Stimulated activated CD4-positive, alpha-beta T cell treated with anti-CD3 and anti-CD28 coated beads, Interleukin-12 subunit alpha, Interleukin-12 subunit beta, amount 100 ng/mL, for 4 hours (primary cell): ENCODE results near the gene TUFM.
"Not testable (repeated sequence)": the region's sequence is repeated elsewhere in the genome, so short reads cannot be mapped to it uniquely, and the experiment has no call there.

Experiments used
- DNase-seq: peaks from one replicate; pipeline ENCODE4 v3.0.0-alpha.2; 2020

The TUFM gene

DNA sequence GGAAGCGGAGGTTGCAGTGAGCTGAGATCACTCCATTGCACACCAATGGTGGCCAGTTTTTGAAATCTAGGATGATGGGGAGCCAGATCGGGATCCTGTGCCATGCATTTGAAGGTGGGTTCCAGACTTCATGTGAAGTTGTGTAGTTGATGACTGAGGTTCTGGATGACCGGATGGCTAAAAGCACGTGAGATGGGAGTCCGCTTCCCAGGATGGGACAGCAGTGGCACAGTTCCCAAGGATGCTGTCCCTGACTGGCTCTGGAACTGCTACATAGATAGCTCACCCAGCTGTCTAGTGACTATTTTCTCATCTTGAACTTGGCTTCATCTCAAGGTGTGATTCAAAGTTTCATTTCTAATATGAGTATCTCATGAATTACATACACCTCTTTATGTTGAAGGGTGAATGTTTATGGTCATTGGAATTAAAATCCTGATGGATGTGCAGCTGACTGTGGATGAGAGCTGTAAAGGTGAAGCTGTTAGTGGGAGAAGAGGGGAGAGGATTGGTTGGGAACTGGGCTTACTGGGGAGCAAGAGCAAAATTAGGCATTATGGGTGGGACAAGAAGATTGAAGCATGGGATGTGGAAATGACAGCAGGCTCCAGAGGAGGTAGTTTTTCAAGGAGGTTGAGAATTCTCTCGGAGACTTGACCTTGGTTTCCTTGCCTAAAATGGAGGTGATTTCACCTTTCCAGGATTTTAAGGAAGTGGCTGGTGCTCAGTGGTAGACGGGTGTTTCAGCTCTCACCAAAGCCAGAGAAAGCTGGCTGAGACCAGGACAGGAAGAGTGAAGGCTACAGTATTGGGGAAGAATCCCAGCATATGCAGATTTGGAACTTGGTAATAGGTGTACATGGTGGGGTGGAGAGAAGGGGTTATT is 8.2 kb downstream of the TUFM start:
- no peak for DNase-seq

DNA sequence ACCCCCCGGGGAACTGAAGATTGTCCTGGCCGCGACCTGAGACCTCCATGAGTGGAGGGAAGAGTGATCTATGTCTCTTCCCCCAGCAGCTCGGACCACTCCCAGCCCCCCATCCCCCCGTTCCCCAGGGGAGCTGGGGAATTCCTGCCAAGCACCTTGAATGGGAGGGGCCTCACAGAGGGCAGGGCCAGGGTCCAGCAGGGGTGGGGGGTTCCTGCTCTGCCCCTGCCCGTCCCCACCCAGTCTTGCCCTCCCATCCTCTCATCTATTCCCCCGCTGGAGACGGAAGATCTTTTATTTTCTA is 9.4 kb downstream of the TUFM start:
- DNase-seq: no peak

DNA sequence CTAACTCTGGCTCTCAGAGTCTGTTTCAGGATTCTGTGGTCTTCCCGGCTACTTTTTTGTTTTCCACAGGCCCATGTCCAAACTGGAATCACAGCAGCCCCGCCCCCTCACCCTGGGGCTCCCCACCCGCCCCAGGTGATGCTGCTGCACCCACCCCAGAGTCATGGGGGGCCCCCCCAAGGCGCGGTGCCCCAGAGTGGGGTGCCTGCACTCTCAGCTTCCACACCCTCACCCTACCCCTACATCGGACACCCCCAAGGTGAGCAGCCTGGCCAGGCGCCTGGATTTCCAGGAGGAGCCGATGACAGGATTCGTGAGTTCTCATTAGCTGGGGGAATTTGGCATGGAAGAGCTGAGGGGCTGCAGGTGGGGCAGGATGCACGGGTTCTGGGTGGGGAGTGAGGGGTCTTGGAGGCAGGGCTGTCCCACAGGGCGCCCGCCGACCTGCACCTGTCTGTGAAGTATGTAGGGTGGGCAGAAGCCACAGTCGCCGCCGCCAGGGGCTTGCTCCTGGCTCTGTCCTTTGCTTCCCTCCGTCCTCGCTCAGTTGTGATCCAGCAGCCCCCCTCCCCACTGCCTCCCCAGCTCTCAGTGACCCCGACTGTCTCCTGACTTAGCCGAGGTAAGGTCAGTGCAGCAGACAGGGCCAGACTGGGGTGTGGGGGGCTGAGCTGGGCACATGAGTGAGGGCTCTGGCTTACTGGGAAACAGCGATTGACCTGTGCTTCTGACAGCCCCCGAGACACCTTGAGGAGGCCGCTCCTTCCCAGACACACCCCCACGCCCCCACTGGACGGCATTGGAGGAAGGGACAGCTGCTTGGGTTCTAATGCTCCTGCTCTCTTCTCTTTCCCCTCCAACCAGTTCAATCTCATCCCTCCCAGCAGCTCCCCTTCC is 10.0 kb downstream of the TUFM start:
- no peak for DNase-seq

DNA sequence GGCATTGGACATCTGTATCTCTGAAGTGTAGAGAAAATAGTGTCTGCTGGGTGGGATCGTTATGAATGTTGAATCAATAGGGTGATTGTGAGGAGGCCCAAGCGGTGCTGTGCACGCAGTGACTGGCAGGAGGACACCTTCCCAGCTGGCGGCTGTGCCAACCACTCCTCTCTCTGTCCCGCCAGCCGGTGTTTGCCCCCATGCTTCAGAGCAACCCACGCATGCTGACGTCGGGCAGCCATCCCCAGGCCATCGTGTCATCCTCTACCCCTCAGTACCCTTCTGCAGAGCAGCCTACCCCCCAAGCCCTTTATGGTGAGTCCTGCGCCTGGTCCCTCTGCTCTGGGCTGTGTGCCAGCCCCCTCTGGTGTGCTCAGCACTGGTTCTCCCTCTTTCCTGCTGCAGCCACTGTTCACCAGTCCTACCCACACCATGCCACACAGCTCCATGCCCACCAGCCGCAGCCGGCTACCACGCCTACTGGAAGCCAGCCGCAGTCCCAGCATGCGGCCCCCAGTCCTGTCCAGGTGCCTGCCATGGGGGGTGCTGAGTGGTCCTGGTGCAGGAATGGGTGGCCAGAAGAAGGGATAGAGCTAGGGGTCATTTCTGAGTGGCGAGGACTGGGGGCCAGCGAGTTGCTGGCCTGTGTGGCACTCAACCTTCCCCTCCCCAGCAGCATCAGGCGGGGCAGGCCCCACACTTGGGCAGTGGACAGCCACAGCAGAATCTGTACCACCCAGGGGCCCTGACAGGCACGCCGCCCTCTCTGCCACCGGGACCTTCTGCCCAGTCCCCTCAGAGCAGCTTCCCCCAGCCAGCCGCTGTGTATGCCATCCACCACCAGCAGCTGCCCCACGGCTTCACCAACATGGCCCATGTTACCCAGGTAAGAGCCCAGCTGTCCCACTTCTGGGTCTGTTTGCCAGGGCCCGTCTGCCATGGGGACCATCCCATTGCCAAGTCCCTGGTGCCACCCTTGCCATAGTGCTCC is 11.0 kb downstream of the TUFM start:
- no peak for DNase-seq

DNA sequence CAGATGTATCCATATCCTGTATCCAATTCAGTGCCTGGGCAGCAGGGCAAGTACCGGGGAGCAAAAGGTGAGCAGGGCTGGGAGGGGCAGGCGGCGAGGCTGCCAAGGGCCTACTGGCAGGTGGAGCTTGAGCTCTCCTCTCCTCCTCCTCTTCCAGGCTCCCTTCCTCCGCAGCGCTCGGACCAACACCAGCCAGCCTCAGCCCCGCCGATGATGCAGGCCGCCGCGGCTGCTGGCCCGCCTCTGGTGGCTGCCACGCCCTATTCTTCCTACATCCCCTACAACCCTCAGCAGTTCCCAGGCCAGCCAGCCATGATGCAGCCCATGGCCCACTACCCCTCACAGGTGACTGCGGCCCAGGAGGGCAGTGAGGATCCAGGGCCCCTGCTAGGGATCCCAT is 11.8 kb downstream of the TUFM start:
- no peak for DNase-seq

DNA sequence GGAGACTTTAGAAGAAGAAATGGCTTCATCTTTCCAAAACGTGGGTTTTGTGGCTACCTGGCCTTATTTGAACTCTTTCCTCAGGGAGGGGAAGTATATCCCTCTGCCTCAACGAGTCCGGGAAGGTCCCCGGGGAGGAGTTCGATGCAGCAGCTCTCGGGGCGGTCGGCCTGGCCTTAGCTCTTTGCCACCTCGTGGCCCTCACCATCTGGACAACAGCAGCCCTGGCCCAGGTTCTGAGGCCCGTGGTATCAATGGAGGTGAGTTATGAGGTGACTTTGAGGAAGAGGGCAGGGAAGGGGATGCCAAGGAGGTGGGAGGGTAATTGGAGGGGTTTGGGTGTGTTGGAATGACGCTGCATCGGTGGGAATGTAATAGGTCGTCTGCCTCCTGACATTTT is 15.6 kb downstream of the TUFM start:
- DNase-seq: no peak

DNA sequence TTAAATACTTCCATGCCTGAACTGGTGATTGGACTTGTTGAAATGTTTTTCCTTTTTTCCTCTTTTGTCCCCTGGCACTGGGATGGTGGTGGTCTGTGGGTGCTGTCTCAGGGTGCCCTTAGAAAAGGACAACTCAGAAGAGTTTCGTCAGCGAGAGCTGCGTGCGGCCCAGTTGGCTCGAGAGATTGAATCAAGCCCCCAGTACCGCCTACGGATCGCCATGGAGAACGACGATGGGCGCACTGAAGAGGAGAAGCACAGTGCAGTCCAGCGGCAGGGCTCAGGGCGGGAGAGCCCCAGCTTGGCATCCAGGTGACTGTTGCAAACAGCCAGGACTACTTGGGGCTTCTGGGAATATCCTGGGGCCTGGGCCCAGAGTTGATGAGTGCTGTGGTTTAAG is 16.4 kb downstream of the TUFM start:
- no peak for DNase-seq

DNA sequence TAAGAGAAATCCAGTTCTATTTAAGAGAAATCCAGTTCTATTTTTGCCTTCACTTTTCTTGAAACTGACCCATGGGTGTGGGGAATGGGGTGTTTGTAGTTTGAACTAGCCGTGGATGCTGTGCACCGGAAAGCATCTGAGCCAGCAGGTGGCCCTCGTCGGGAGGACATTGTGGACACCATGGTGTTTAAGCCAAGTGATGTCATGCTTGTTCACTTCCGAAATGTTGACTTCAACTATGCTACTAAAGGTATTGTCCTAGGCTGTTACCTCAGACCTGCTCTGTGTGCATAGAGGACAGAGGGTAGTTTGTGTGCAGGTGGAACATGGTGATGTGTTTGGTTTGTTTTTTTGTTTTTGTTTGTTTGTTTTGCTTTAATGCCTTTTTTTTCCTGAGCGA is 20.0 kb downstream of the TUFM start:
- no peak for DNase-seq

DNA sequence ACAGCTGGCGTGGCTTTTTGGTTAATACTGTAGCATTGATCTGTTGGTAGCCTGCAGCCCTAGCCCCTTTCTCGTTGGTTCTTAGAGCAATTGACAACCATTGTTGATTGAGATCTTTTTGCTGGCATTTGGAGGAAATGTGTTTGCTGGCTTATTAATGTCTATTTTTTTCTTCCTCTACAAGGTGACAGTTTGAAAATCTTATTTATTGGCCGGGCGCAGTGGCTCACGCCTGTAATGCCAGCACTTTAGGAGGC is 21.5 kb downstream of the TUFM start:
- no peak for DNase-seq

DNA sequence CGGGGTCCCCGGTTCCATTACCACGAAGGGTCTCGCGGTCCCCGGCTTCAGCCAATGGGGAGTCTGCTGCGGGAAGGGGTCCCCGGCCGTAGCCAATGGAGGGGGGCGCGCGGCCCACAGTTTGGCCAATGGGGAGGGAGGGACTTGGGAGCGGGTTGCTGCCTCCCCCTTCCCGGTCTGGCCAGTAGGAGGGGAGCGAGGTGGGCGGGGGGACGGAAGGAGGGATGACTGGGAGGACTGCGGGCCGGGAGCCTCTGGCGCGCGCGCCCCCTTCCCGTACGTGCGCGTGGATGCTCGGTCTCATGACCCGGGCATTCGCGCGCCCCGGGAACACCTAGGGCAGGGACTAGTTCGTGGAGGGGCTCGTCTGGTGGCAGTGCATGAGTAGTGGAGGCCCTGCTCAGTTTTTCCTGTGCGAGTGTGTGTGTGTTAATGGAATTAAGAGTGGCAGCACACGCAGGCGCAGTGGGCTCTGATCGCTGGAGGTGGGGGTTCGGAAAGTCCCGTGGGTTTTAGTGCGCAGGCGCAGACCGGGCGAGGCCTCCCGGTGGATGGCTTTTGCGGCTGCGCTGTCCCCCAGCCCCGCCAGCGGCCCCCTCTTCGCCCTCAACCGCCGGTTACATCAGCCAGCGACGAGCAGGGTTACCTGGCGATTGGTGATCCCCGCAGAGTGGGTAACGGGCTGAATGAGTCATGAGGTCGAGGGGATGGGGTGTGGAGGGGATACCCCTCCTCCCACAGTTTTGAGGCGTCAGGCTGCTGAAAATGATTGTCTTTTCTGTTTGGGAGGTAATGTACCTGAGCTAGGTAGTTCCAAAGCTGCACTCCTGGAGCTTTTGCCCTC is 22.1 kb downstream of the TUFM start:
- DNase-seq: peak; percentile 95

DNA sequence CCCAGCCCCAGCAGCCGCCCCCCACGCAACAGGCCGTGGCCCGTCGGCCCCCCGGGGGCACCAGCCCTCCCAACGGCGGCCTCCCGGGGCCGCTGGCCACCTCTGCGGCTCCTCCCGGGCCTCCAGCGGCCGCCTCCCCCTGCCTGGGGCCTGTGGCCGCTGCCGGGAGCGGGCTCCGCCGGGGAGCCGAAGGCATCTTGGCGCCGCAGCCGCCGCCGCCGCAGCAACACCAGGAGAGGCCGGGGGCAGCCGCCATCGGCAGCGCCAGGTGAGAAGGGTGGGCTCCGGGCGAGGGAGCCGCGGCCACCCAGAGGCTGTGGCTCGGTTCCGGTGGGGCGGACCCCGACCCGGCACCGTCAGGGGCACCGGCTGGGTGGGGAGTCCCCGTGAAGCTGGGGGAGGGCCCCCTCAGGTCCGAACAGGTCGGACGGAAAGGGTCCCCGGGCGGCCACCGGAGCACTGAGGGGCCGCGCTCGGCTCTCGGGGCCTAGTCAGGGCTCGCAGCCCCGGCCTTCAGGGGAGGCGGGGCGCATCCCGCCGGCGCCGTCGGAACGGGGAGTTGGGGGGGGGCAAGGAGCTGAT is 22.8 kb downstream of the TUFM start:
- no peak for DNase-seq

DNA sequence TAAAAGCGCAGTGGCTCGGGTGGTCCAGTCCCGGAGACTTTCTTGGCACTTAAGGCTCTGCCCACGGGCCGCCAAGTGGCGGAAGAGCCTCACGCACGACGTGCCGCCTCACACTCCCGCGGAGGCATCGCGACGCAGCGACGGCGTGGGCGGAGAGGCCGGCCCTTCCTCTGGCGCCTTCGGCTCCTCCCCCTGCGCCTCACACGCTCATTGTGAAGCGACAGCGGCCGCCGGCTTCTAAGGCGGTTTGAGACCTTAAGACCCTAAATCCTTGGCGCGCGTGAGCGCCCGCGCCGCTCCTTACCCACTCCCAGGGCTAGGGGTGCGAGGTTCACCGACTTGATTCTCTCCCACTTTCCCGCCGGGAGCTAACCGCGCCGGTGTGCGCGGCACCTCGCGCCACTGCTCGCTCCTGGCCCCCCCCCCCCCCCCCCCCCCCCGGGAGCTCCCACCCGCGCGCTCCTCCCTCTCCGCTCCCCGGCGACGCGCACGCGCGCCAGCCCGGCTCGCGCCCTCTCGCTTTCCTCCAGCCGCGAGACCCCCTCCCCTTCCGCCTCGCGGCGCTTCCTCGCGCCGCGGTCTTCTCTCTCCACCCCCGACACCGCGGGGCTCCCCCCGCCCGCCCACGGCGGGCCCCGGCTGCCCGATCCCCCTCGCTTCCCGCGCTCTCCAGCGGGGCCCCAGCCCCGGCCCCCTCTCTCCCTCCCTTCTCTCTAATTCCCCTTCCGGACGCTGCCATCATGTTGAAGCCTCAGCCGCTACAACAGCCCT is 23.4 kb downstream of the TUFM start, which contains the start of gene ATXN2L:
Gene ATXN2L (plus strand): TSS at position 480 of the 771 bp plus-strand sequence. CDS start 261 bp downstream, at position 741.
- DNase-seq: peak; percentile 96

DNA sequence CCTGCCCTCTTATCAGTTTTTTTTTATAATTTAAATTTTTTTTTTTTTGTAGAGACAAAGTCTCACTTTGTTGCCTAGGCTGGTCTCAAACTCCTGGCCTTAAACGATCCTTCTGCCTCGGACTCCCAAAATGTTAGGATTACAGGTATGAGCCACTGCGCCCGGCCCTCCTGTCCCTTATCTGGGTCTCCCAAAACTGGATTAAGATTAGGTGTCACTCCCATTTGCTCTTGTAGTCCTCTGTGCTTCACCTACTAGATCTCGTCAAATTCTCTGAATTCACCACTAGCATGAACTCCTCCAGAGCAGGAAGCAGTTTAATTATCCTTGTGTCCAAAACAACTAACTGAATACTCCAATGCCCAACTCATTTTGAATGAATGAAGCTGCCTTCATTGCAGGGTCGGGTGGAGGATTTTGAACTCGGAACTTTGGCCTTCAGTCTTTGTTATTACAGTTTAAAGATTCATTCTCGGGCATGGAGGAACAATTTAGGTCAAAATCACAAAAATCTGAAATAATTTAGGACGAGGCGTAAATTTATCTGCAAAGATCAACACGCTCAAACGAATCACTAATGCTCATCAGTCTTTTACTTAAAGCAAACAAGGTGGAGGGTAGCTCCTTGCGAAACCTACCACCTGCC is 24.2 kb downstream of the TUFM start:
- DNase-seq: no peak

DNA sequence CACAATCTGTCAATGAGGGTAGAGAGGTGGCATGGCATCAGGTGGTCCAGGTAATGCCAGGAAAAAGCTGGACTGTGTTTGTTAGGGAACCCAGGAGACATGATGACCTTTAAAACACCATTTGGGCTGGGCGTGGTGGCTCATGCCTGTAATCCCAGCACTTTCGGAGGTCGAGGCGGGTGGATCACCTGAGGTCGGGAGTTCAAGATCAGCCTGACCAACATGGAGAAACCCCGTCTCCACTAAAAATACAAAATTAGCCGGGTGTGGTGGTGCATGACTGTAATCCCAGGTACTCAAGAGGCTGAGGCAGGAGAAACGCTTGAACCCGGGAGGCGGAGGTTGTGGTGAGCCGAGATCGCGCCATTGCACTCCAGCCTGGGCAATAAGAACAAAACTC is 25.6 kb downstream of the TUFM start:
- DNase-seq: not testable (repeated sequence)

DNA sequence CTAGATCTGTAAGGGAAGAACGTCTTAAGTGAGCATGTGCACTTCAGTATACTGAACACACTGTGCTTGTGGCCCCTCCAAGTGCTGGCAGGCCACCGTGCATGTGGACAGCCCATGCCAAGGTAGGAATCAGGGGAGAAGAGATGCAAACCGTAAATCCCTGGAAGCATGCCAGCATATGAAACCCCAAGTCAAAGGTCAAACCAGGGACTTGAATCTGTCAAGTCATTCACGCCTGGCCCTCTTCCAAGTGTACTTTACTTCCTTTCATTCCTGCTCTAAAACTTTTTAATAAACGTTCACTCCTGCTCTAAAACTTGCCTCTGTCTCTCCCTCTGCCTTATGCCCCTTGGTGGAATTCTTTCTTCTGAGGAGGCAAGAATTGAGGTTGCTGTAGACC is 26.1 kb downstream of the TUFM start:
- DNase-seq: no peak

DNA sequence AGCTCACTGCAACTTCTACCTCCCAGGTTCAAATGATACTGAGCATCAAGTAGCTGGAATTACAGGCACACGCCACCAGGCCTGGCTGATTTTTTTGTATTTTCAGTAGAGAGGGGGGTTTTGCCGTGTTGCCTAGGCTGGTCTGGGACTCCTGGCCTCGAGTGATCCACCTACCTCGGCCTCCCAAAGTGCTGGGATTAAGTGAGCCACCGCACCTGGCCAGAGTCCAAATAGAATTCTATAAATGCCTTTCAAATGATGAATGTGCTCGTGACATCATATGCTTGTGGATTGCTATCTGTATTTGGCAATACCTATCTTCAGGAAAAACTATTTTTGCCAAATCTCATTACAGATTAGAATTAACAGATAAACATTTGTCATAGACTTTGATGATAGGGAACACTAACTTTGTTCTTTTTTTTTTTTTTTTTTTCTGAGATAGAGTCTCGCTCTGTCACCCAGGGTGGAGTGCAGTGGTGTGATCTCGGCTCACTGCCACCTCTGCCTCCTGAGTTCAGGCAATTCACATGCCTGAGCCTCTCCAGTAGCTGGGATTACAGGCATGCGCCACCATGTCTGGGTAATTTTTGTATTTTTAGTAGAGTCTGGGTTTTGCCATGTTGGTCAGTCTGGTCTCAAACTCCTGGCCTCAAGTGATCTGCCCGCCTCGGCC is 38.6 kb downstream of the TUFM start:
- DNase-seq: not testable (repeated sequence)

DNA sequence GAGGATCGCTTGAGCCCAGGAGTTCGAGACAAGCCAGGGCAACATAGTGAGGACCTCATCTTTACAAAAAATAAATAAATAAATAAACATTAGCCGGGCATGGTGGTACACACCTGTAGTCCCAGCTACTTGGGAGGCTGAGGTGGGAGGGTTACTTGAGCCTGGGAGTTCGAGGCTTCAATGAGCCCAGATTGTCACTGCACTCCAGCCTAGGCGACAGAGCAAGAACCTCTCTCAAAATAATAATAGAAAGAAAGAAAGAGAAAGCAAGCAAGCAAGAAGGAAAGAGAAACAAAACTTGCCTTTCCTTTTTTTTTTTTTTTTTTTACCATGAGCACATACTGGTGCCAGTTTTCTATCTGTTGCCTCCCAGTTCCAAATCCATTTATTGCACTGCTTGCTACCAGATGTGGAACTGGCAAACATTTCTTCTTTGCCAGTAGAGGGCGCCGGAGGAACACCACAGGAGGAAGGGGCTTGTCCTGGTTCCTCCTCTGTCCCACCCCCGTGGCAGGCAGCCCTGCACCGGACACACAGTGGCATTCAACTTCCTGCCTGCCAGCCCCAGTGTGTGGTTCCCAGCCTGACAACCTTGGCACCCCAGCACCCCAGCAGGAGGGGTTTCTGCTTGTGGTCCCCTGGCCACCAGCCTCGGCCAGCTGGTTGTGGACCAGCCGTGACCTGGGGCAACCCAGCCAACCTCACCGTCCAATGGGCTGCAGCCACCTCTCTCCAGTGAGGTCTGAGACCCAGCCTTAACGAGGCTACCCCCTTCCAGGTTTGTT is 43.7 kb downstream of the TUFM start:
- peak; percentile 39 for DNase-seq
